ENCODE measurements around the gene FNDC3A.

DNA sequence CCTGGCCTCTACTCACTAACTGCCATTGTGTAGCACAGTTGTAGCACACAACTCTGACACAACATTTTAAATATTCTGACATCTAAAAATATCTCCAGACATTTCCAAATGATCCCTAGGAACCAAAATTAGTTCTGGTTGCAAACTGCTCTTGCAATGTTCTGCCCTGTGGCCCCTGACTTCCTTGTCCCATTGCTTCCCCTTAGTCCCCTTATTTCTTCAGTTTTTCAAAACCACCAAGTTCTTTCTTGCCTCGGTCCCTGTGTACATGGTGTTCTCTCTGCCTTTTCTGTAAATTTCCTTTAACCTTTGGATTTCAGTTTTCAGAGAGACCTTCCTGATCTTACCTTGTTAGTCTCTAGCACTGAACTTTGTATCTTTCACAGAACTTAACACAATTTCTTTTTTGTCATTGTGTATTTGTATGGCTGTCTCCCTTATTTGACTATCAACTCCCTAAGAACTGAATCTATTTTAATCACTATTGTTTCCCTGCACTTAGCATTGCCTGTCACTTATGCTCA lies 156.8 kb downstream of the FNDC3A start:
- TF ChIP-seq, protein P1, sequence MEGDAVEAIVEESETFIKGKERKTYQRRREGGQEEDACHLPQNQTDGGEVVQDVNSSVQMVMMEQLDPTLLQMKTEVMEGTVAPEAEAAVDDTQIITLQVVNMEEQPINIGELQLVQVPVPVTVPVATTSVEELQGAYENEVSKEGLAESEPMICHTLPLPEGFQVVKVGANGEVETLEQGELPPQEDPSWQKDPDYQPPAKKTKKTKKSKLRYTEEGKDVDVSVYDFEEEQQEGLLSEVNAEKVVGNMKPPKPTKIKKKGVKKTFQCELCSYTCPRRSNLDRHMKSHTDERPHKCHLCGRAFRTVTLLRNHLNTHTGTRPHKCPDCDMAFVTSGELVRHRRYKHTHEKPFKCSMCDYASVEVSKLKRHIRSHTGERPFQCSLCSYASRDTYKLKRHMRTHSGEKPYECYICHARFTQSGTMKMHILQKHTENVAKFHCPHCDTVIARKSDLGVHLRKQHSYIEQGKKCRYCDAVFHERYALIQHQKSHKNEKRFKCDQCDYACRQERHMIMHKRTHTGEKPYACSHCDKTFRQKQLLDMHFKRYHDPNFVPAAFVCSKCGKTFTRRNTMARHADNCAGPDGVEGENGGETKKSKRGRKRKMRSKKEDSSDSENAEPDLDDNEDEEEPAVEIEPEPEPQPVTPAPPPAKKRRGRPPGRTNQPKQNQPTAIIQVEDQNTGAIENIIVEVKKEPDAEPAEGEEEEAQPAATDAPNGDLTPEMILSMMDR (conservative IDR thresholded peaks at IDR 0.05) = no peak
- TF ChIP-seq EZH2 (IDR thresholded peaks at IDR 0.05; ENCODE audit: low read depth) = no peak

All from PC-9 (cell line).